Loucy (cell line): ENCODE measurements around the gene LOXL1.

Experiments used
- H2AFZ ChIP-seq: fragments of 200-600 bp; sonication (generic); 2 replicates; pipeline ENCODE4 v1.6.0; 2016; ENCODE audit warnings: antibody characterized with exemption, mild to moderate bottlenecking, low read length, moderate library complexity
- H3F3A ChIP-seq: fragments of 200-600 bp; 2 replicates; pipeline ENCODE4 v1.6.0; 2016; ENCODE audit warnings: antibody characterized with exemption, low read depth, mild to moderate bottlenecking
- H3K27me3 ChIP-seq: fragments of 200-600 bp; sonication (generic); 2 replicates; pipeline ENCODE4 v1.6.1; 2014; ENCODE audit warnings: low read length, mild to moderate bottlenecking; ENCODE audit not compliant: insufficient read depth, poor library complexity, severe bottlenecking
- H3K36me3 ChIP-seq: fragments of 200-600 bp; sonication (generic); 2 replicates; pipeline ENCODE4 v1.6.1; 2016; ENCODE audit warnings: low read length; ENCODE audit not compliant: insufficient read depth
- H3K4me1 ChIP-seq: fragments of 200-600 bp; sonication (generic); 2 replicates; pipeline ENCODE4 v1.5.1; 2014; ENCODE audit warnings: low read length, mild to moderate bottlenecking; ENCODE audit not compliant: insufficient read depth, poor library complexity, severe bottlenecking
- H3K4me2 ChIP-seq: fragments of 200-600 bp; sonication (generic); 2 replicates; pipeline ENCODE4 v1.6.0; 2014; ENCODE audit warnings: antibody characterized with exemption, low read length, low read depth, mild to moderate bottlenecking; ENCODE audit not compliant: poor library complexity, severe bottlenecking
- H3K4me3 ChIP-seq: fragments of 200-600 bp; sonication (generic); 2 replicates; pipeline ENCODE4 v1.5.1; 2014; ENCODE audit warnings: low read length, mild to moderate bottlenecking, mixed read lengths; ENCODE audit not compliant: poor library complexity, severe bottlenecking
- H3K79me2 ChIP-seq: fragments of 200-600 bp; sonication (generic); 2 replicates; pipeline ENCODE4 v1.6.1; 2014; ENCODE audit warnings: low read length; ENCODE audit not compliant: insufficient read depth
- H3K9ac ChIP-seq: fragments of 200-600 bp; sonication (generic); 2 replicates; pipeline ENCODE4 v1.6.0; 2014; ENCODE audit warnings: mild to moderate bottlenecking, low read depth, low read length, moderate library complexity; ENCODE audit not compliant: poor library complexity, severe bottlenecking
- H3K9me2 ChIP-seq: fragments of 200-600 bp; sonication (generic); replicated peaks from 2 replicates; pipeline ENCODE4 v1.6.1; 2016; ENCODE audit warnings: low read depth, low read length, mixed read lengths
- H3K9me3 ChIP-seq: fragments of 200-600 bp; sonication (generic); 2 replicates; pipeline ENCODE4 v1.6.1; 2014; ENCODE audit warnings: mild to moderate bottlenecking, antibody characterized with exemption, low read length, low read depth; ENCODE audit not compliant: insufficient read depth
- H4K20me1 ChIP-seq: fragments of 200-600 bp; sonication (generic); 2 replicates; pipeline ENCODE4 v1.6.0; 2014; ENCODE audit warnings: antibody characterized with exemption, low read length, mild to moderate bottlenecking; ENCODE audit not compliant: insufficient read depth, poor library complexity, severe bottlenecking
- CTCF ChIP-seq: fragments of 200-600 bp; sonication (generic); conservative IDR thresholded peaks from 2 replicates; pipeline ENCODE4 v1.5.1; 2014; ENCODE audit warnings: mild to moderate bottlenecking, antibody characterized with exemption, low read length
- EZH2phosphoT487 ChIP-seq: fragments of 200-600 bp; IDR thresholded peaks from 2 replicates; pipeline ENCODE4 v1.6.1; 2018; ENCODE audit warnings: antibody characterized with exemption, mild to moderate bottlenecking, moderate library complexity, borderline replicate concordance

The LOXL1 gene

GRCh38 chr15:73955326-73955725, 29.1 kb downstream of the LOXL1 start:
- Histone ChIP-seq H3K9ac (no peak overlapping the region), H3F3A (0 out of 2 replicates have a peak, but pooled peaks cover 2% of the 10 kb centered on the region), H3K27me3 (no peaks in the 10 kb centered on the region), H3K4me1 (peaks cover 49% of the 10 kb centered on the region), H3K9me3 (no peaks in the 10 kb centered on the region), H4K20me1 (no peaks in the 10 kb centered on the region), H3K9me2 (no peaks in the 10 kb centered on the region), H2AFZ (no peak overlapping the region), H3K4me2 (no peak overlapping the region), H3K4me3 (no peak overlapping the region), H3K79me2 (no peaks in the 10 kb centered on the region), H3K36me3 (no peaks in the 10 kb centered on the region)
- no peak for TF ChIP-seq CTCF
- no peak for TF ChIP-seq EZH2phosphoT487

GRCh38 chr15:73955861-73956742, 29.8 kb downstream of the LOXL1 start:
- Histone ChIP-seq H3K36me3 (no peaks in the 10 kb centered on the region), H3K4me1 (peaks cover 45% of the 10 kb centered on the region), H3K4me3 (no peak overlapping the region), H3K4me2 (no peak overlapping the region), H2AFZ (no peak overlapping the region), H3K9me2 (no peaks in the 10 kb centered on the region), H3K9ac (no peak overlapping the region), H3K79me2 (no peaks in the 10 kb centered on the region), H3F3A (0 out of 2 replicates have a peak, but pooled peaks cover 2% of the 10 kb centered on the region), H3K27me3 (no peaks in the 10 kb centered on the region), H4K20me1 (no peaks in the 10 kb centered on the region), H3K9me3 (no peaks in the 10 kb centered on the region)
- TF ChIP-seq CTCF (no peak), EZH2phosphoT487 (no peak)

DNA sequence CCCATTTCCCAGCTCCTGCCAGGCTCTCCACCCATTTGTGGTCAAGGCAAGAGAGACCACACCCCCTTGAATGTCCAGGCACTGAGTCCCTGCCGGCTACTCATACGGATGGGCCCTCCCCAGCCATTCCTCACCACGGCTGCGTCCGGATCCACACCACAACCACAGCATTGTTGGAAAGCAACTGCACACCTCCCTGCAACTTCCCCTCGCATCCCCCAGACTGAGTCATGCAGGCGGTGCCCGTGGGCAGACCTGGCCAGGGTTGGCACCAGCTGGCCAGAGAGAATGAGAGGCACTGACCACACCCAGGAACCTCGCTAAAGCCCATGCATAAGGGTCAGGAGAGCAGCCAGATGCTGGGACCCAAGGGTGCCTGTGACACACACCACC, 30.5 kb downstream of the LOXL1 start:
- H3K9me3 ChIP-seq, result no peaks in the 10 kb centered on the region
- no peak overlapping the region for H3K4me3 ChIP-seq
- no peaks in the 10 kb centered on the region for H3K36me3 ChIP-seq
- H3K79me2 ChIP-seq, result no peaks in the 10 kb centered on the region
- no peak overlapping the region for H3K9ac ChIP-seq
- H3K4me1 ChIP-seq, result peaks cover 40% of the 10 kb centered on the region
- no peak overlapping the region for H2AFZ ChIP-seq
- 0 out of 2 replicates have a peak, but pooled peaks cover 2% of the 10 kb centered on the region for H3F3A ChIP-seq
- no peaks in the 10 kb centered on the region for H3K9me2 ChIP-seq
- H4K20me1 ChIP-seq, result no peaks in the 10 kb centered on the region
- TF ChIP-seq CTCF, result no peak
- no peak for TF ChIP-seq EZH2phosphoT487
- no peaks in the 10 kb centered on the region for H3K27me3 ChIP-seq
- no peak overlapping the region for H3K4me2 ChIP-seq
